Measurements from ENCODE around the gene CYB561D2.
"Not testable (repeated sequence)": the region's sequence is repeated elsewhere in the genome, so short reads cannot be mapped to it uniquely, and the experiment has no call there.

CYB561D2 gene, protein sequence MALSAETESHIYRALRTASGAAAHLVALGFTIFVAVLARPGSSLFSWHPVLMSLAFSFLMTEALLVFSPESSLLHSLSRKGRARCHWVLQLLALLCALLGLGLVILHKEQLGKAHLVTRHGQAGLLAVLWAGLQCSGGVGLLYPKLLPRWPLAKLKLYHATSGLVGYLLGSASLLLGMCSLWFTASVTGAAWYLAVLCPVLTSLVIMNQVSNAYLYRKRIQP

DNA sequence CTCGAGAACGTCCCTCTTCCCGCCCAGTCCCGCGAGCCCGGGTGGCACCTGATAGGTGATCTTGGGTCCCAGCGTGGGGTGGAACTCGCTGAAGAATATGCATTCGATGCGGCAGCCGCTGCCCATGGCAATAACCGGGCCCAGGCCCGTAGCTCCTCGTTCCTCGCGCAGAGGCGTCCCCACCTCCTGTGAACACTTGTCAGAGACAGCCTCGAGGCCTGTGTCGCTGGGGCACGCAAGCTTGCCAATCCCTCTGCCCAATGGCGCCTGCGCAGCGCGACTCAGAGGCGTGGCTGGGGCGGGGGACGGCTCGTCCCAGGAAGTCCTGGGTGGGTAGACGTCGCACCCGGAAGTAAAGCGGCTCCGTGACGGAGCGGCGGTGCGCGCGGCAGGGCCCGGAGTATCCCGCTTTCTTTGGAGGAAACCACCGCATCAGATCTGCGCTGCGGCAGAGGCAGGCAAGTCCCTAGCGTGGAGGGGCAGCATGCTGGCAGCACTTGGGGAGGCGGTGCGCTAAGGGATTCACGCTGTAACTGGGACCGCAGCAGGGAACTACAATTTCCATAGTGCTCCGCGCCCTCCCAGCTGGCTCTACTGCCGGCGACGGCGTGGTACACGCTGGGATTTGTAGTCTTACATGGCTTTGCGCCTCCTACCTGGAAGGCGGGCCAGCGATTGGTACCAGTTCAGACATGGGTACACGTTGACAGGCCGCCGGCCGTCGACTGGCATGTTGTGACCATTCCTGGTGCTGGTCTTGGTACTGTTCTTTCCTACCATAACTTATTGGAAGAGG lies at the start of gene CYB561D2, which contains the start of gene NPRL2:
CYB561D2 (plus strand) TSS at position 336 of the 796 bp plus-strand sequence. CDS start 572 bp downstream, outside the sequence.
NPRL2 (minus strand) TSS at position 249 of the 796 bp plus-strand sequence; CDS start at position 126, 123 bp downstream.
- Histone ChIP-seq H3K4me3 (ENCODE audit: low read length in 2 of 2) (peak within 1 kb of the TSS; percentile 70 to 97), H3K9me3 (ENCODE audit: control insufficient read depth in 2 of 2, low read length in 2 of 2) (no peaks in the 10 kb centered on the region), H3K36me3 (ENCODE audit: control insufficient read depth in 2 of 2, insufficient read depth in 2 of 2, low read length in 2 of 2) (peaks cover 42 to 43% of the 10 kb centered on the region in 2 donors), H3K27ac (ENCODE audit: low read depth in 2 of 2, low read length in 2 of 2) (peak within 1 kb of the TSS; percentile 87 to 98), H3K9ac (ENCODE audit: low read depth in 1 of 2, low read length in 2 of 2) (peak within 1 kb of the TSS; percentile 74 to 94), H3K27me3 (ENCODE audit: control insufficient read depth in 2 of 2, insufficient read depth in 2 of 2, low read length in 2 of 2) (no peaks in the 10 kb centered on the region), H3K4me1 (ENCODE audit: control insufficient read depth in 2 of 2, insufficient read depth in 2 of 2, low read length in 2 of 2) (peaks cover 31 to 37% of the 10 kb centered on the region in 2 donors)

DNA sequence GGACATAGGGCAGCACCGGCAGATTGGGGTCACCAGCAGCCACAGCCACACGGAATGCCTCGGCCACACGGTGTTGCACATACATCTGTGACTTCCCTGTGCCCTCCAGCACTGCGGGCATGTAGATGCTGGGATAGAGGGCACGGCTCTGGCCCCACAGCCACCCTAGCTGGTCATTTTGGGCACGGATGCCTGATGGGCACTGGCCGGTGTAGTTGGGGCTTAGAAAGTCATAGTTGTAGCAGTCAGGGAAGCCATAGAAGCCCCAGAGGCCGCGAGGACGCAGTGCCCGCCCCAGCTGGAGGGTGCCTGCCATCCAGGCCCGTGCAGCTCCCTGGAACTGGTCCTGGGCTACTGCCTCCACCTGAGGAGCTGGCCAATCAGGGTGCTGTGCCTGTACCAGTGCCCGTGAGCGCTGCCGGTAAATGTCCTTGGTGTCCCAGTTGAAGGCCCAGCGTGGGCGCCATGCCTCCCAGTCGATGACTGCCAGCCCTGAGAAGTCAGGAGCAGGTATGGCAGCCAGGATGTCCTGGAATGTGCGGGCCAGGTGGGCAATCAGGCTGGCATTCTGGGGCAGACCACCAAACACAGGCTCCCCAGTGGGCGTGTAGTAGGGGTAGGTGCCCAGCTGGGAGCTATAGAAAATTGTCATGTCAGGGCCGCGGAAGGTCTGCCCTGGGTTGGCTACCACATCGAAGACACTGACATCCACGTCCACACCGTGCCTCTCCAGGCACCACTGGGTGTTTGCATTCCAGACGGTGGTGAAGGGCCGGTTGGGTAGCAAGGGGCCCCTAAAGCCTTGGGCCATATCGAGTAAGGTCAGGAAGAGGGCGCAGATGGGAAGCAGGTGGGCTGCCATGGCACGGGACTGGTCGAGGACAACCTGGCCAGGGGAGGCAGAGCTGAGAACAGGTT lies 48.3 kb upstream of the CYB561D2 start:
- Histone ChIP-seq H3K4me3 (ENCODE audit: low read length in 2 of 2) (no peak overlapping the region), H3K9ac (ENCODE audit: low read depth in 1 of 2, low read length in 2 of 2) (no peak overlapping the region)

DNA sequence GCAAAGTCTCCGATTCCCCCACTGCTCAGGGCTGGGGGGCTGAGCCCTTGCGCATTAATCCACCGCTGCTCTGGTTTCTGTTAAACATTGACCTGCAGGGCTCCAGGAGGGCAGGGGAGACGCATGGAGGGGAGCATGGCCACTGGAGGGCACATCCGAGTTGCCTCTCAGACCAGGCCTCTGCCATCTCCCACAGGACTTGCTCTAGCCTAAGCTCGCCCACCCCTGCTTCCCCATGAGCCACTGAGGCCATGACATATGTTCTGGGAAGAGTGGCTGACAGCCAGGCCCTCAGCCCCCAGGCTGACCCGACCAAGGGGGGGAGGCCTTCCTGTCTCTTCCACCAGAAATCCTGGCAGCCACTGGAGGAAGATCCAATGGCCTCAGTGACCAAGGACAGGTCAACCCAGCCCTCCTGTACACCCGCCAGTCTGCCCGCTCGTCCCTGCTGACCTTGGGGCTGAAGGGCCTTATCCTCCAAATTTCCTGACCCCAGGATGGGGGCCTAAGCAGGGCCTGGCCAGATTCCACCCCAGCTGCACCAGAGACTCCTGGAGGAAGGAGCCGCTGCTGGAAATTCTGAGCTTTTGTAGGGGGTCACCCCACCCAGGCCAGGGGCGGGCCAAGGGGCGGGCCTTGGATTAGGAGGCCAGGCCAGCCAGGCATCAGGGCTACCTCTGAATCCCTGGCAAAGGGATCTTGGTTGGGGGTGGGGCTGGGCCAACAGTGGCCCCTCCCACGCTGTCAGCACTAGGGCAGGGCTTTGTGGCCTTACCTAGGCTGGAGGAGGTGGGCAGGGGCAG lies 47.4 kb upstream of the CYB561D2 start, which contains the start of gene HYAL1:
HYAL1 (minus strand) TSS at position 562 of the 803 bp plus-strand sequence. CDS start 618 bp downstream, outside the sequence.
- Histone ChIP-seq H3K4me1 (ENCODE audit: control insufficient read depth in 2 of 2, insufficient read depth in 2 of 2, low read length in 2 of 2) (peaks cover 25 to 31% of the 10 kb centered on the region in 2 donors), H3K4me3 (ENCODE audit: low read length in 2 of 2) (no peak within 1 kb of the TSS), H3K9me3 (ENCODE audit: control insufficient read depth in 2 of 2, low read length in 2 of 2) (no peaks in the 10 kb centered on the region), H3K27ac (ENCODE audit: low read depth in 2 of 2, low read length in 2 of 2) (peak within 1 kb of the TSS; percentile 19 to 58), H3K27me3 (ENCODE audit: control insufficient read depth in 2 of 2, insufficient read depth in 2 of 2, low read length in 2 of 2) (no peaks in the 10 kb centered on the region), H3K9ac (ENCODE audit: low read depth in 1 of 2, low read length in 2 of 2) (peak within 1 kb of the TSS in 1 of 2 donors; percentile 61), H3K36me3 (ENCODE audit: control insufficient read depth in 2 of 2, insufficient read depth in 2 of 2, low read length in 2 of 2) (no peaks in the 10 kb centered on the region)

More for the DNA sequence above, 48.3 kb upstream of the CYB561D2 start:
- H3K27me3 ChIP-seq (ENCODE audit: control insufficient read depth in 2 of 2, insufficient read depth in 2 of 2, low read length in 2 of 2) = no peaks in the 10 kb centered on the region
- H3K27ac ChIP-seq (ENCODE audit: low read depth in 2 of 2, low read length in 2 of 2) = peak overlapping the region in 1 of 2 donors; percentile 19
- H3K36me3 ChIP-seq (ENCODE audit: control insufficient read depth in 2 of 2, insufficient read depth in 2 of 2, low read length in 2 of 2) = no peaks in the 10 kb centered on the region
- H3K9me3 ChIP-seq (ENCODE audit: control insufficient read depth in 2 of 2, low read length in 2 of 2) = no peaks in the 10 kb centered on the region
- peaks cover 28 to 34% of the 10 kb centered on the region in 2 donors for H3K4me1 ChIP-seq (ENCODE audit: control insufficient read depth in 2 of 2, insufficient read depth in 2 of 2, low read length in 2 of 2)

DNA sequence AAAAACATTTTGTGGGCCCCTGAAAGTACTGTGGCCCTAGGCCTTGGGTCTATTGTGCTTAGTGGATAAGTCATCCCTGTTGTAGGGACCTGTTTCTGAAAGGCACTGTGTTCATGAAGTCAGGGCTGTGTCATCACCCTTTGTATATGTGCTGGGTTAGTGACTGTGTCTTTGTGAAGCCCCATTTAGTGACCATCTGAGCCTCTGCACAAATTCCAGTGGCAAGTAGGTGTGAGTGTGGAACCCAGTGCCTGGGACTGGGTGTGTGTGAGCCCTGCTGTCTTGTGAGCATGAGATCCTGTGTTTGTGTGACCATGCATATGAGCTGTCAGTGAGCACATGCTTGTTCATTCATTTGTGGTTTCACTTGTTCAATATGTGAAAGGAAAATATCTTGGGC lies 46.1 kb upstream of the CYB561D2 start:
- Histone ChIP-seq H3K27ac (ENCODE audit: low read depth in 2 of 2, low read length in 2 of 2) (no peak overlapping the region), H3K9me3 (ENCODE audit: control insufficient read depth in 2 of 2, low read length in 2 of 2) (no peaks in the 10 kb centered on the region), H3K4me3 (ENCODE audit: low read length in 2 of 2) (no peak overlapping the region), H3K4me1 (ENCODE audit: control insufficient read depth in 2 of 2, insufficient read depth in 2 of 2, low read length in 2 of 2) (peaks cover 16 to 21% of the 10 kb centered on the region in 2 donors), H3K9ac (ENCODE audit: low read depth in 1 of 2, low read length in 2 of 2) (no peak overlapping the region), H3K36me3 (ENCODE audit: control insufficient read depth in 2 of 2, insufficient read depth in 2 of 2, low read length in 2 of 2) (no peaks in the 10 kb centered on the region), H3K27me3 (ENCODE audit: control insufficient read depth in 2 of 2, insufficient read depth in 2 of 2, low read length in 2 of 2) (no peaks in the 10 kb centered on the region)

GRCh38 chr3:50312041-50312440 lies 38.6 kb upstream of the CYB561D2 start:
- peaks cover 9 to 12% of the 10 kb centered on the region in 2 donors for H3K4me1 ChIP-seq (ENCODE audit: control insufficient read depth in 2 of 2, insufficient read depth in 2 of 2, low read length in 2 of 2)
- not testable (repeated sequence) for H3K9ac ChIP-seq (ENCODE audit: low read depth in 1 of 2, low read length in 2 of 2); H3K4me3 ChIP-seq (ENCODE audit: low read length in 2 of 2); H3K27me3 ChIP-seq (ENCODE audit: control insufficient read depth in 2 of 2, insufficient read depth in 2 of 2, low read length in 2 of 2); H3K36me3 ChIP-seq (ENCODE audit: control insufficient read depth in 2 of 2, insufficient read depth in 2 of 2, low read length in 2 of 2); H3K27ac ChIP-seq (ENCODE audit: low read depth in 2 of 2, low read length in 2 of 2); H3K9me3 ChIP-seq (ENCODE audit: control insufficient read depth in 2 of 2, low read length in 2 of 2)

GRCh38 chr3:50314342-50314741 lies 36.3 kb upstream of the CYB561D2 start:
- H3K36me3 ChIP-seq (ENCODE audit: control insufficient read depth in 2 of 2, insufficient read depth in 2 of 2, low read length in 2 of 2) = peaks cover 2 to 3% of the 10 kb centered on the region in 2 donors
- no peaks in the 10 kb centered on the region for H3K27me3 ChIP-seq (ENCODE audit: control insufficient read depth in 2 of 2, insufficient read depth in 2 of 2, low read length in 2 of 2)
- no peak overlapping the region for H3K4me3 ChIP-seq (ENCODE audit: low read length in 2 of 2)
- peaks cover 31 to 35% of the 10 kb centered on the region in 2 donors for H3K4me1 ChIP-seq (ENCODE audit: control insufficient read depth in 2 of 2, insufficient read depth in 2 of 2, low read length in 2 of 2)
- no peaks in the 10 kb centered on the region for H3K9me3 ChIP-seq (ENCODE audit: control insufficient read depth in 2 of 2, low read length in 2 of 2)
- no peak overlapping the region for H3K9ac ChIP-seq (ENCODE audit: low read depth in 1 of 2, low read length in 2 of 2)
- no peak overlapping the region for H3K27ac ChIP-seq (ENCODE audit: low read depth in 2 of 2, low read length in 2 of 2)

DNA sequence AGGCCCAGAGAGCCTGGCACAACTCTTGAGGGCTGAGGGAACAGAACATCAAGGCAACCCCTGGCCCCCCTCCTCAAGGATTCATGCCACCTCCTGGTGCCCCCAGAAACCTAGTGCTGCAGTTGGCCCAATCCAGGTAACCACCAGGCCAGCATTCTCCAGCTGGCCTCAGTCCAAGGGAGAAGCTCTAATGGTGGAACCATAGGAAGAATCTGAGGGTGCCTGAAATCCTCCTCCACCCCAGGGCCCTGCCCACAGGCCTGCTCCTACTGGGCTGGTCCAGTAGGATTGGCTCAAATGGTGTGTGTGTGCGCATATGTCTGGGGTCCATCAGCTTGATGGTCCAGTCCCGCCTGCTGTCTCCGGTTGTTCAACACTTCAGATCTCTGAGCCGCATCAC lies 35.8 kb upstream of the CYB561D2 start:
- Histone ChIP-seq H3K36me3 (ENCODE audit: control insufficient read depth in 2 of 2, insufficient read depth in 2 of 2, low read length in 2 of 2) (peaks cover 2 to 8% of the 10 kb centered on the region in 2 donors), H3K4me1 (ENCODE audit: control insufficient read depth in 2 of 2, insufficient read depth in 2 of 2, low read length in 2 of 2) (peaks cover 36 to 39% of the 10 kb centered on the region in 2 donors)

DNA sequence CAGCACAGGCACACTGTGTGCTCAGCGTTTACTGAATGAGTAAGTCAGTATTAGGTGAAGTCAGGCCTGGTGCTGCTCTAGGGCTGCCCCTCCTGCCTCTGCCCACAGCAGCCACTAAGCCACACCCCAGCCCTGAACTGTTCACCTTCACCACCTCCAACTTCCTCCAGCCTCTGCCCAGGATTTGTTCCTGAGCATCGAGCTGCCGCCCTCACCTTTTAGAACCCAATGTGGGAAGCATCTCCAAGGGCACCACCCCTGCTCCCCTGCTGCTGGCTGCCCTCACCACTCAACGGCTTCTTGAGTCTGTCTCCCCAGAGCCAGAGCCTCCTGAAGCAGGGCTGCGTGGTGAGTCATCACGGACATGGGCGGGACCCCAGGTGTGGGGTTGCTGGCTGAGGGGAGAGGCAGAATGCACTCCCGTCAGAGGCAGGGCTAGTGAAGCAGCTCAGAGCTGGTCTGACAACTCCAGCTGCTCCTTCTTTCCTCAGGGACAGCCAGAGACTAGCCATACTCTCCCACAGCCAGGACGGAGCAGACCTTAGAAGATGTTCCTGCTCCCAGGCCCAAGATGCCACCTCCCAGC lies 33.9 kb upstream of the CYB561D2 start:
- H3K36me3 ChIP-seq (ENCODE audit: control insufficient read depth in 2 of 2, insufficient read depth in 2 of 2, low read length in 2 of 2) = peaks cover 2 to 8% of the 10 kb centered on the region in 2 donors
- peak overlapping the region; percentile 97 to 98 for H3K27ac ChIP-seq (ENCODE audit: low read depth in 2 of 2, low read length in 2 of 2)
- no peaks in the 10 kb centered on the region for H3K9me3 ChIP-seq (ENCODE audit: control insufficient read depth in 2 of 2, low read length in 2 of 2)
- H3K4me3 ChIP-seq (ENCODE audit: low read length in 2 of 2) = peak overlapping the region; percentile 23 to 34
- H3K4me1 ChIP-seq (ENCODE audit: control insufficient read depth in 2 of 2, insufficient read depth in 2 of 2, low read length in 2 of 2) = peaks cover 47 to 49% of the 10 kb centered on the region in 2 donors
- no peaks in the 10 kb centered on the region for H3K27me3 ChIP-seq (ENCODE audit: control insufficient read depth in 2 of 2, insufficient read depth in 2 of 2, low read length in 2 of 2)
- peak overlapping the region; percentile 71 to 82 for H3K9ac ChIP-seq (ENCODE audit: low read depth in 1 of 2, low read length in 2 of 2)

More for the DNA sequence above, 35.8 kb upstream of the CYB561D2 start:
- Histone ChIP-seq H3K27me3 (ENCODE audit: control insufficient read depth in 2 of 2, insufficient read depth in 2 of 2, low read length in 2 of 2) (no peaks in the 10 kb centered on the region), H3K27ac (ENCODE audit: low read depth in 2 of 2, low read length in 2 of 2) (no peak overlapping the region), H3K9ac (ENCODE audit: low read depth in 1 of 2, low read length in 2 of 2) (no peak overlapping the region), H3K9me3 (ENCODE audit: control insufficient read depth in 2 of 2, low read length in 2 of 2) (no peaks in the 10 kb centered on the region), H3K4me3 (ENCODE audit: low read length in 2 of 2) (no peak overlapping the region)

DNA sequence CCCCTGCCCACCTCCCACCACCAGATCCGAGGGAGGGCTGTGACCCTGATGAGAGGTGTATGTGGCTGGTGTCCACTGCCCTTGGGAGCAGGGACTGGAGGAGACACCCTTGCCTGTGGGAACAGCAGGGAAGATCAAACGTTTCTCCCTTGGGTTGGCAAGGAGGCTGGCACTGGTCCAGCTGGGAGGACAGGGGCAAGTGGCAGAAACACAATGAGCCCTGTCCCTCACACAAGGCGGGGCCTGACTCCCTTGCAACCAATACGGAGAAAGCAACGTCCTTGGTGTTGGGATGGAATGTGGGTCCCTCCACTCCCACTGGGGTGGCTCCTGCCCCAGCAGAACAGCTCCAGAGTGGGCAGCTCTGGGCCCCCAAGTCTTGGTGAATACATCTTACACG lies 33.4 kb upstream of the CYB561D2 start:
- peaks cover 2 to 8% of the 10 kb centered on the region in 2 donors for H3K36me3 ChIP-seq (ENCODE audit: control insufficient read depth in 2 of 2, insufficient read depth in 2 of 2, low read length in 2 of 2)
- peak overlapping the region; percentile 97 to 98 for H3K27ac ChIP-seq (ENCODE audit: low read depth in 2 of 2, low read length in 2 of 2)
- no peaks in the 10 kb centered on the region for H3K27me3 ChIP-seq (ENCODE audit: control insufficient read depth in 2 of 2, insufficient read depth in 2 of 2, low read length in 2 of 2)
- peak overlapping the region; percentile 23 to 34 for H3K4me3 ChIP-seq (ENCODE audit: low read length in 2 of 2)
- peak overlapping the region; percentile 71 to 82 for H3K9ac ChIP-seq (ENCODE audit: low read depth in 1 of 2, low read length in 2 of 2)
- H3K9me3 ChIP-seq (ENCODE audit: control insufficient read depth in 2 of 2, low read length in 2 of 2) = no peaks in the 10 kb centered on the region
- H3K4me1 ChIP-seq (ENCODE audit: control insufficient read depth in 2 of 2, insufficient read depth in 2 of 2, low read length in 2 of 2) = peaks cover 53 to 54% of the 10 kb centered on the region in 2 donors

All from mucosa of rectum (tissue), 2 donors.